PFSK-1 (cell line): Measurements from ENCODE around the gene FAM217A.

Experiments
- POLR2AphosphoS5 ChIP-seq: IDR thresholded peaks from 2 replicates; pipeline ENCODE4 v1.6.1; 2012; ENCODE audit warnings: low read depth, mild to moderate bottlenecking, control low read depth, low read length, moderate library complexity
- REST ChIP-seq, 2 experiments: IDR thresholded peaks; 2 replicates each; pipeline versions ENCODE4 v1.6.1 to v1.8.0; 2011 to 2012; ENCODE audit warnings: low read depth in 2 of 2, low read length in 2 of 2, control low read depth in 1 of 2, inconsistent platforms in 1 of 2, mild to moderate bottlenecking in 1 of 2, moderate library complexity in 1 of 2; ENCODE audit not compliant: insufficient read depth in 1 of 2
- TAF1 ChIP-seq: IDR thresholded peaks from 2 replicates; pipeline ENCODE4 v1.6.1; 2012; ENCODE audit warnings: low read length, control low read depth, borderline replicate concordance; ENCODE audit not compliant: insufficient read depth

DNA sequence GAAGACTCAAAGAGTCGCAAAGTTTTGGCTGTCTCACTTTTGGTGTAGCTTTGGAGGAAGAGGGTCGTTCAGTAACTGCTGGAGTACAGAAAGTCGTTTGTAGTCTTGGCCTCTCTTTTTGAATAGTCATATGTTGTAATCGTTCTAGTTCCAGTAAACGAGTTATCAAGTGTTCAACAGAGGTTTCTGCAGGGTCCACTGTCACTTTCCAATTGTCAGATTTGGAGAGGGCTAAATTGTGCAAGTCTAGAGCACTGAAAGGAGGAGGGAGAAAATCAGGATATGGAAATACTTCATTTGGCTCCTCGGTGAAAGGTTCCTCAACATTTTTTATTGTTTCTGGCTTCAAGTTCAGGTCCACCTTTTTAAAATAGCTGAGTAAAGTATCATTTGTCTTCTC lies 9.7 kb downstream of the FAM217A start:
- TF ChIP-seq POLR2AphosphoS5 (no peak), TAF1 (no peak), REST (IDR thresholded peaks at IDR 0.05; ENCODE audit: insufficient read depth in 1 of 2, low read depth in 2 of 2, low read length in 2 of 2) (no peak)
